Aorta (tissue), 5 donors: Measurements from ENCODE around the gene PXN. TPM values are rescaled to one million over a fixed set of nuclear protein-coding genes. Genes with fewer than 3 reads are reported as not detected.
"Not testable (repeated sequence)": the region's sequence is repeated elsewhere in the genome, so short reads cannot be mapped to it uniquely, and the experiment has no call there.

Source experiments
- ATAC-seq: fragments of 200-7000 bp; cut with Tn5 transposase; one replicate; pipeline ENCODE4 v1.9.1; 2022; ENCODE audit warnings: moderate library complexity; ENCODE audit not compliant: low FRiP score
- DNase-seq, 2 donors: peaks; one replicate each; pipeline ENCODE4 v3.0.0-alpha.2; 2020
- H3K27ac ChIP-seq, 2 donors: one replicate each; pipeline ENCODE4 v1.5.1; 2013; ENCODE audit warnings: low read length in 2 of 2, mild to moderate bottlenecking in 2 of 2, moderate library complexity in 2 of 2, control low read depth in 1 of 2, inconsistent platforms in 1 of 2, low read depth in 1 of 2
- H3K27me3 ChIP-seq, 2 donors: one replicate each; pipeline ENCODE4 v1.6.1; 2013; ENCODE audit warnings: control low read depth in 1 of 2, low read length in 1 of 2, mild to moderate bottlenecking in 1 of 2, moderate library complexity in 1 of 2; ENCODE audit not compliant: insufficient read depth in 2 of 2, control insufficient read depth in 1 of 2
- H3K36me3 ChIP-seq, 2 donors: one replicate each; pipeline ENCODE4 v1.6.1; 2013; ENCODE audit warnings: control low read depth in 1 of 2, low read length in 1 of 2, mild to moderate bottlenecking in 1 of 2; ENCODE audit not compliant: insufficient read depth in 2 of 2, control insufficient read depth in 1 of 2
- H3K4me1 ChIP-seq, 2 donors: one replicate each; pipeline ENCODE4 v1.6.1; 2013; ENCODE audit warnings: low read length in 2 of 2, control low read depth in 1 of 2, mild to moderate bottlenecking in 1 of 2, moderate library complexity in 1 of 2; ENCODE audit not compliant: insufficient read depth in 2 of 2, control insufficient read depth in 1 of 2
- H3K4me3 ChIP-seq, 2 donors: one replicate each; pipeline ENCODE4 v1.5.1; 2013; ENCODE audit warnings: low read length in 2 of 2, control low read depth in 1 of 2, mild to moderate bottlenecking in 1 of 2
- H3K9me3 ChIP-seq: one replicate; pipeline ENCODE4 v1.6.1; 2013; ENCODE audit warnings: mild to moderate bottlenecking, low read length; ENCODE audit not compliant: control insufficient read depth
- WGBS, 2 donors: extraction: QIAGEN DNeasy Blood & Tissue Kit; methylation state at CpG; one replicate each; pipeline ENCODE4 v1.1.7; 2013; 5-methylcytosine and 5-hydroxymethylcytosine counted together
- intact Hi-C, 2 donors: fragments of 100-400 bp; cut with DNase I; formaldehyde crosslinking; loops; one replicate each; pipeline versions ENCODE4 v1.14.2 to v1.15.0; 2022
- polyA plus RNA-seq, 2 donors: library from polyadenylated mRNA; stranded (reverse); fragments of 200-250 nt; gene quantifications; one replicate each; pipeline ENCODE4 v1.2.3, GENCODE V29; 2013
- total RNA-seq, 2 donors: library from RNA; stranded (reverse); fragmentation: NEBNext Ultra II Directional; extraction: Animal tissue kit (Norgen Biotek cat#: 25700); gene quantifications; one replicate each; pipeline ENCODE4 v1.2.1, GENCODE V29; 2021
- donor health status: healthy with polysubstance abuse.
- donor health status: Bipolar disorder and iron deficiency.
- donor health status: DM: no; HTN: no; CAD: no.
- donor health status: DM: no; HTN: no; CAD: no.
- donor health status: DM: yes; HTN: yes; CAD: no.

Gene PXN
- total and polyA plus RNA-seq, 4 donors = 31.3 to 138 (median 95.3) TPM

- DNase-seq (no peak), ATAC-seq (no peak)
- no peaks in the 10 kb centered on the region for H3K36me3 ChIP-seq
- H3K27ac ChIP-seq = no peak overlapping the region
- no peaks in the 10 kb centered on the region for H3K27me3 ChIP-seq
- H3K4me1 ChIP-seq = no peaks in the 10 kb centered on the region
- WGBS, 2 donors = 91 to 92% methylated on average over 12 of the region's 12 CpGs
- no peak overlapping the region for H3K4me3 ChIP-seq
- H3K9me3 ChIP-seq = no peaks in the 10 kb centered on the region
- intact Hi-C loops = no loop called here
Measured at GRCh38 chr12:120238839-120239445, 26.6 kb downstream of the PXN start.

DNA sequence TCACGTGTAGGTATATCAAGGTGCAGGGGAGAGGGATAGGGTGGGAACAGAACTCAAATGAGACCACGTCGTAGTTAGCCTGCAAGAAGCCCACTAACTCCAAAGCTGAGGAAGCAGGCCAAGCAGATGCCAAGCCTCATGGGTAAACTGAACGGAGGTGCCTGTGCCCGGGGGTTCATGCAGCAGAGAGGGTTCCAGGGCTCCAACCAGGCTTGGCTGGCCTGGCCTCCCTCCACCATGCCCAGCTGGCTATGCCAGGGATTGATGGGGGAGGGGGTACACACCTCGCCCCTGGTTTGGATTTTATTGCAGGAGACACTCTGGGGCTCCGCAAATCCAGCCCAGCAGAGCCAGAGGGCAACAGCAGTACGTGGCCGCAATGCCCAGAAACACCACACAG, 27.3 kb downstream of the PXN start:
- H3K4me1 ChIP-seq = no peaks in the 10 kb centered on the region
- no peak overlapping the region for H3K4me3 ChIP-seq

DNA sequence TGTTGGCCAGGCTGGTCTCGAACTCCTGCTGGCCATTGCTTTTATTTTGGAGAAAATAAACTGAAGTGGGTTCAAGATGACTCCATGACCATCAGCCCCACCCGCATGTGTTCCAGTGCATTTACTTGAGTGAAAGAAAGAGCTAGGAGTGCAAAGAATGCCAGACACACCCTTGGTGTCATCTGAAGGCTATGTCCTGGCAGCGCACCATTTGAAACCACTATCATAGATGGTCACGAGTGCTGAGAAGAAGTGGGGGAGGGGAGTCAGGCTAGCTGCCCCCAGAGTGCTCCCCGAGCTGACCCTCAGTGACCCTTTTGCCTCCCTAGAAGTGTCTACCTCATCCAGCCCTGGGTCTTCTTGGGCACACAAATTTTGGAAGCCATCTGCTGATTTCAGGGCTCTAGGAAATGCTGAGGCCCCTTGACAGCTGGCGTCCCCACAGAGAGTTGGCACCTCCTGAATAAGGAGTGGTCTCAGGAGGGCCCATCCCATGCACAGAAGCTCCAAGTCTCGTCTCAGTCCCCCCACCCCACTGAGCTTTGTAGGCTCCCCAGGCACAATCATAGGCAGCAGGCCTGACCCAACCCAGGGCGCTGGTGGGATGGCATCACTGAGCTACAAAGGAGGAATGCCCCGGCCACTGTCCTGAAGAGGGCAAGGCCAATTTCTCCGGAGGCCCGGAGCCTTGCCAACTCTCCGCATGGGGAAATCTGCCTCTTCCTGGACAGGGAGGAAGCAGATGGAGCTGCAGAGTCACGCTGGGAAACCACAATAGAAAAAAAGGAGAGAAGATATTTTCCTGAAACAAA, 28.0 kb downstream of the PXN start:
- Histone ChIP-seq H3K36me3 (no peaks in the 10 kb centered on the region), H3K4me1 (no peaks in the 10 kb centered on the region), H3K9me3 (no peaks in the 10 kb centered on the region), H3K4me3 (no peak overlapping the region), H3K27ac (no peak overlapping the region), H3K27me3 (no peaks in the 10 kb centered on the region)
- ATAC-seq (peak; percentile 6), DNase-seq (peak; percentile 88 to 90)
- 60 to 63% methylated on average over 13 of the region's 13 CpGs for WGBS, 2 donors
- intact Hi-C loops = no loop called here

More for the DNA sequence above, 27.3 kb downstream of the PXN start:
- intact Hi-C loops = no loop called here
- Histone ChIP-seq H3K27me3 (no peaks in the 10 kb centered on the region), H3K36me3 (no peaks in the 10 kb centered on the region), H3K27ac (no peak overlapping the region), H3K9me3 (no peaks in the 10 kb centered on the region)
- 48% methylated on average over 9 of the region's 9 CpGs for WGBS, 2 donors
- ATAC-seq = no peak
- no peak for DNase-seq

GRCh38 chr12:120236809-120237208, 28.7 kb downstream of the PXN start:
- H3K4me3 ChIP-seq, H3K27me3 ChIP-seq, H3K4me1 ChIP-seq, intact Hi-C loops, DNase-seq, H3K9me3 ChIP-seq, H3K27ac ChIP-seq, H3K36me3 ChIP-seq, ATAC-seq: not testable (repeated sequence)
- WGBS, 2 donors = 91 to 95% methylated on average over 3 of the region's 3 CpGs

DNA sequence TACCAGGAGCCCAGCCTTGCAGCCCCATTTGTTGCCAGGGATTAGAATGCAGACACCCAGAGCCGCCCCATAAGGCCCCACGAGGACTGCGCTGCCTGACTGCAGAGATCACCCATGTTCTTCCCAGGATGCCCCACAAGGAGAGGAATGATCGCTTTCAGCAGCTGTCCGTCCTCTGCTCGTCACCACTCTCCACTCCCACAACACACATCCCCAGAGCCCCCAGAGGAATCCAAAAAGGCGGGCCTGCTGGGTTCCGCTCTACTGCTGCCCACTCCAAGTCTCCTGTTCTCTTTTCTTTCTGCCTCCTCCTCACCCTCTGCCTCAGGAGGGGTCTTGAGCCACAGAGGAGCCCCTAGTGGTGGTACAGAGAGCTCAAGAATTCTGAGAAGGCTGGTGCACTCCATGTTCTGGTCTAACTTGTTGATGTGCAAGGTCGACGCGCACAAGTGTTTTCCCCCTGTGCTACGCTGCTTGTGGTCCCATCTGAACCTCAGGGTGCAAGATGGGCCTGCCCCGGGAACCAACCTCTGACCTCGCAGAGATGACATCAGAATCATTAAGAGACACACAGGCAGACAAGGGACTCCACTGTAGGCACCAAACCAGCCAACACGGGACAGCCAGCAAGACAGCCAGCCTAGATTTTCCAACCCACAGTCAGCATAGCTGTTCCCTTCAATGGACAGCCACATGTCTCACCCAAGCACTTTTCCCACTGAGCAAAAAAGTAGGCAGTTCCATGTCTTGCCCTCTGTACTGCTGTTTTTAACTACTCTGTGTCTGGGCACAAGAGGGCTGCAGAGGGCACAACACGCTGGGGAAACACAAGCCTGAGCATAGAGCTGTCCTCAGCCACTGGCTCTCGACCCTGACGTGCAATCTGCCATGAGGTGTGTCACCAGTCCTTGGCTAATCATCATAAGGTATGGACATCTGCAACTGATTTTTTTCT, 29.9 kb downstream of the PXN start:
- H3K27me3 ChIP-seq = no peaks in the 10 kb centered on the region
- no peaks in the 10 kb centered on the region for H3K9me3 ChIP-seq
- DNase-seq (no peak), ATAC-seq (no peak)
- no peak overlapping the region for H3K4me3 ChIP-seq
- no peaks in the 10 kb centered on the region for H3K36me3 ChIP-seq
- peak overlapping the region in 1 of 2 donors; percentile 10 for H3K27ac ChIP-seq
- no peaks in the 10 kb centered on the region for H3K4me1 ChIP-seq
- intact Hi-C loops = loop anchor here in 1 of 2 donors (2.0 kb wide), 1 partner anchor 21 kb away; no protein-coding TSS in a partner anchor
- whole genome bisulfite sequencing, 2 donors = 68 to 75% methylated on average over 18 of the region's 18 CpGs

GRCh38 chr12:120234643-120235368, 30.7 kb downstream of the PXN start:
- peak; percentile 89 to 92 for DNase-seq
- 11 to 13% methylated on average over 13 of the region's 13 CpGs for WGBS, 2 donors
- Histone ChIP-seq H3K27me3 (no peaks in the 10 kb centered on the region), H3K4me1 (no peaks in the 10 kb centered on the region), H3K36me3 (no peaks in the 10 kb centered on the region), H3K27ac (peak overlapping the region in 1 of 2 donors; percentile 14), H3K4me3 (no peak overlapping the region), H3K9me3 (no peaks in the 10 kb centered on the region)
- ATAC-seq = peak; percentile 79
- intact Hi-C loops = loop anchor here in 1 of 2 donors (2.0 kb wide), 1 partner anchor 22 kb away; no protein-coding TSS in a partner anchor

- Histone ChIP-seq H3K27me3 (no peaks in the 10 kb centered on the region), H3K9me3 (no peaks in the 10 kb centered on the region), H3K27ac (peak overlapping the region in 1 of 2 donors; percentile 60), H3K36me3 (no peaks in the 10 kb centered on the region), H3K4me3 (no peak overlapping the region), H3K4me1 (no peaks in the 10 kb centered on the region)
- intact Hi-C loops = no loop called here
- DNase-seq (peak; percentile 87 to 89), ATAC-seq (no peak)
- 22 to 24% methylated on average over 3 of the region's 3 CpGs for WGBS, 2 donors
Measured at GRCh38 chr12:120231316-120232011, 34.1 kb downstream of the PXN start.
